Iris pigment epithelial cell (primary cell): ENCODE results near the gene BLVRA.
"Not testable (repeated sequence)": the region's sequence is repeated elsewhere in the genome, so short reads cannot be mapped to it uniquely, and the experiment has no call there.

ENCODE experiments used
- DNase-seq: peaks from one replicate; pipeline ENCODE4 v3.0.0-alpha.2; 2011; ENCODE audit warnings: low read depth

BLVRA gene

DNA sequence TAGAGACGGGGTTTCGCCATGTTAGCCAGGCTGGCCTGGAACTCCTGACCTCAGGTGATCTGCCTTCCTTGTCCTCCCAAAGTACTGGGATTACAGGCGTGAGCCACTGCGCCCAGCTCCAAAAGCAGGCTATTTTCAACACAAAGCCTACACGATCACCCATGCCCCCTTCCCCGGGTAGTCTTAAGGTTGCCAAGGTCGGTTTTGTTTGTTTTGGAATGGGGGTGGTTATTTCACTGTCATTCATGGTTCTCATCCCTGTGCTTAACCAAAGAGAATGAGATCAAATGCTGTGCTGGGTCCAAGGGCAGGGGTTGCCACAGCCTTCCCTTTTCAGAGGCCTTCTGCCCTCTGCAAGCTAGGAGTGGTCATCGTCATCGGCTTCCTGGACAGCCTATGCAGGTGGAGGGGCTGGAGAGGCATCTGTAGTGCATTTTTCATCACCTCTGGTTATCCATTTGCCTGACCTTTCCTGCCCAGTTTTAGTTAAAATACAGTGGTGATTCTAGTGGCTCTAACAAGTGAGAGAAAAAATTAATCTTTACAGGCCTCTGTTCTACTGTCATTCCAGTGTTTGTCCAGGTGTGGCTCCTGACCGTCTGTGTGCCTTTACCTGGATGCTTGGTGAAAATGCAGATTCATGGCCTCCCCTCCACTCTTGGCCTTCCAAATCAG lies 11.4 kb downstream of the BLVRA start:
- no peak for DNase-seq

DNA sequence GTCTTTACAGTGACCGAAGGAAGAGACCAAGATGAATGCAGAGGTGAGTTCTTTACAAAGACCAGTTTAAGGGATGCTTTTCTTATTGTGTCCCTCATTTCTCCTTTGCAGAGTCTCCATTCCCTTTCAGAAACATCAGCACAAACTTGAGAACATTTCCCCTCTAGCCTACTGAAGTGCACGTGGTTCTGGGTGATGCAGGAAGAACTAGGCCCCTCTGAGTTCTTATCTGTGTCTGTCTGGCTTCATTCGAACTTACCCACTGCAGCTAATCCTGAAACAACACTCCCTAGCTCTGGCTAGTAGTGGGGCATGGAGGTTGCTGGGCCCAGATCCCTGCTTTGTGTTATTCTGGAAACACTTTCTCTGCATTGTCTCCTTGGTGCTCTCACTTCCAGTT lies 12.6 kb downstream of the BLVRA start:
- no peak for DNase-seq

DNA sequence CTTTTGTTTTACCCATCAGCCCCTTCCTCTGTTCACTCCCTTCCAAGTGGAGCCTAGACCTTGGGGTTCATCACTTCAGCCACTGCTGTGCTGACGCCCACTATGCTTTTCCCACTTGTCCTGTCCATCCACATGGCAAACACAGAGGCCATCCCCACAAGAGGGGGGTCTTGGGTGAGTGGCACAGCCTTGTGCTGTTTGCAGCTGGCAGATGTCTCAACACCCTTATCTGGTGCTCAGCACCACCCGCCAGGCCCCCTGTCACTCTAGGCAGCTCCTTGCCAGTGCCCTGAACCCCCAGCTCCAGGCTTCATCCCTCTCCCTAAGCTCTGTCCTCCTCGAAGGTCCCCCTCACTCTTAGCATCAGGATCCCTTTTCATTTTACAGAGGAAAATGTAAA lies 13.1 kb downstream of the BLVRA start:
- no peak for DNase-seq

DNA sequence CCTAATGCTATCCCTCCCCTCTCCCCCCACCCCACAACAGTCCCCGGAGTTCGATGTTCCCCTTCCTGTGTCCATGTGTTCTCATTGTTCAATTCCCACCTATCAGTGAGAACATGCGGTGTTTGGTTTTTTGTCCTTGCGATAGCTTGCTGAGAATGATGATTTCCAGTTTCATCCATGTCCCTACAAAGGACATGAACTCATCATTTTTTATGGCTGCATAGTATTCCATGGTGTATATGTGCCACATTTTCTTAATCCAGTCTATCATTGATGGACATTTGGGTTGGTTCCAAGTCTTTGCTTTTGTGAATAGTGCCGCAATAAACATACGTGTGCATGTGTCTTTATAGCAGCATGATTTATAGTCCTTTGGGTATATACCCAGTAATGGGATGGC lies 14.8 kb downstream of the BLVRA start:
- DNase-seq = not testable (repeated sequence)

DNA sequence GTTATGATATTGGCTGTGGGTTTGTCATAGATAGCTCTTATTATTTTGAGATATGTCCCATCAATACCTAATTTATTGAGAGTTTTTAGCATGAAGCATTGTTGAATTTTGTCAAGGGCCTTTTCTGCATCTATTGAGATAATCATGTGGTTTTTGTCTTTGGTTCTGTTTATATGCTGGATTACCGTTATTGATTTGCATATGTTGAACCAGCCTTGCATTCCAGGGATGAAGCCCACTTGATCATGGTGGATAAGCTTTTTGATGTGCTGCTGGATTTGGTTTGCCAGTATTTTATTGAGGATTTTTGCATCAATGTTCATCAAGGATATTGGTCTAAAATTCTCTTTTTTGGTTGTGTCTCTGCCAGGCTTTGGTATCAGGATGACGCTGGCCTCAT lies 16.8 kb downstream of the BLVRA start:
- not testable (repeated sequence) for DNase-seq

DNA sequence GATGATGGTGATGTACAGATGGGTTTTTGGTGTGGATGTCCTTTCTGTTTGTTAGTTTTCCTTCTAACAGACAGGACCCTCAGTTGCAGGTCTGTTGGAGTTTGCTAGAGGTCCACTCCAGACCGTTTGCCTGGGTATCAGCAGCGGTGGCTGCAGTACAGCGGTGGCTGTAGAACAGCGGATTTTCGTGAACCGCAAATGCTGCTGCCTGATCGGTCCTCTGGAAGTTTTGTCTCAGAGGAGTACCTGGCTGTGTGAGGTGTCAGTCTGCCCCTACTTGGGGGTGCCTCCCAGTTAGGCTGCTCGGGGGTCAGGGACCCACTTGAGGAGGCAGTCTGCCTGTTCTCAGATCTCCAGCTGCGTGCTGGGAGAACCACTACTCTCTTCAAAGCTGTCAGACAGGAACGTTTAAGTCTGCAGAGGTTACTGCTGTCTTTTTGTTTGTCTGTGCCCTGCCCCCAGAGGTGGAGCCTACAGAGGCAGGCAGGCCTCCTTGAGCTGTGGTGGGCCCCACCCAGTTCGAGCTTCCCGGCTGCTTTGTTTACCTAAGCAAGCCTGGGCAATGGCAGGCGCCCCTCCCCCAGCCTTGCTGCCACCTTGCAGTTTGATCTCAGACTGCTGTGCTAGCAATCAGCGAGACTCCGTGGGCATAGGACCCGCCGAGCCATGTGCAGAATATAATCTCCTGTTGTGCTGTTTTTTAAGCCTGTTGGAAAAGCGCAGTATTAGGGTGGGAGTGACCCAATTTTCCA lies 20.0 kb downstream of the BLVRA start:
- DNase-seq = not testable (repeated sequence)

DNA sequence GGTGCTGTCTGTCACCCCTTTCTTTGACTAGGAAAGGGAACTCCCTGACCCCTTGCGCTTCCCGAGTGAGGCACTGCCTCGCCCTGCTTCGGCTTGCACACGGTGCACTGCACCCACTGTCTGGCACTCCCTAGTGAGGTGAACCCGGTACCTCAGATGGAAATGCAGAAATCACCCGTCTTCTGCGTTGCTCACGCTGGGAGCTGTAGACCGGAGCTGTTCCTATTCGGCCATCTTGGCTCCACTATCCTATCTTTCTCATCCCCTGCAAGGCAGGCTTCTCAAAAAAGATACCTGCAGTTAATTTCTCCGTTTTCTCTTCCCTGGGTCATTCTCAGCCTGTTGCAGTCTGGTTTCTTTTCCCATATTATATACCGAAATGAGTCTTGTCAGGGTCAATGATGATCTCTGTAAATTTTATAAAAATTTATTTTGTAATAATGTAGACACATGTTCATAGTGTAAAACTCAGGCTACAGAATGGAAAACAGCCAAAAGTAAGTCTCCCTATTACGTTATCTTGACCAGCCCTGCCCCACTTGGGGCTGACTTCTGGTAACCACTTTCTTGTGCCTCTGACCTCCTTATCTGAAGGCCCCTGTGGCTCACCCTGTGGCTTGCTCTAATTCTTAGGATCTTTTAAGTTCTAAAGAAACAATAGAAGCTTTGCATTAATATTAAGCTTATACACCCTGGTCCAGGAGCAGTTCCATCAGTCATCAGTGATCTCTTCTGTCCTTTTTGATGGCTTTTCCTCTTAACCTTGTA lies 20.7 kb downstream of the BLVRA start:
- no peak for DNase-seq

DNA sequence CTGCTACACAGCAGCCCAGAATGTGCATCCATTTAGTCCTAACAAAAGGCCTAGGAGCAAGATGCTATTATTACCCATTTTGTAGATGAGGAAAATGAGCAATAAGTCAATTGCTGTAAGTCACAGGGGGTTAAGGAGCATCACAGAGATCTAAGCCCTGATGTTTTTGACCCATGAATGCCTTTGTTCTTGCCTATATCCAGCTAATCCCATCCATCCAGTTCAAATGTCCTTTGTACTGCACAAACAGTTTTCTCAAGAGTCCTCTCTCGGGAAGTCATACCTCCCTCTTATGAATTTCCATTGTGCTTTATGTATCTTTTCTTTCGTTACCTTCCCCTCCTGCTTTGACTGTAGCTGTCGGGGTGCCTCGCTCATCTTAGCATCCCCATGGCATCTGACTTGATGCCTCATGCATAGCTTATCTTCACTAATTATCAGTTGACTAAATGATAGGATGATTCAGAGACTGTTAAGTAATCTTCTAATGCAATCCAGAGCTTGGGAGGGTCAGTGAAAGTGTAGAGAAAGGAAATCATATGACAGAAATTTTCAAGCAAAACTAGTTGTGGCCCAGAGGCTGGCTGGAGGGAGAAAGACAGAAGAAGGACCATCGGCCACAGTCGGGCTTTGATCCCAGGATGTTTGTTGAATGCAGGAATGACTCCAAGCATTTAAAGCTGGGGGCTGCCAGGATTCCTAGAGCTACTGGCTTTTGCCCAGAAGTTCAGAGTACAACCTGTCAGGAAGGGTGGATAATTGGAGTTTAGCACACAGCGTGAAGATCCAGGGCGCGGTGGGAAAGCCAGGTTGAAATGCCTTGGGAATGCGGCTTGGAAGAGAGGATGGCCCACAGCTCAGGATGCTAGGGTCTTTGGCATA lies 23.5 kb downstream of the BLVRA start:
- peak; percentile 72 for DNase-seq

DNA sequence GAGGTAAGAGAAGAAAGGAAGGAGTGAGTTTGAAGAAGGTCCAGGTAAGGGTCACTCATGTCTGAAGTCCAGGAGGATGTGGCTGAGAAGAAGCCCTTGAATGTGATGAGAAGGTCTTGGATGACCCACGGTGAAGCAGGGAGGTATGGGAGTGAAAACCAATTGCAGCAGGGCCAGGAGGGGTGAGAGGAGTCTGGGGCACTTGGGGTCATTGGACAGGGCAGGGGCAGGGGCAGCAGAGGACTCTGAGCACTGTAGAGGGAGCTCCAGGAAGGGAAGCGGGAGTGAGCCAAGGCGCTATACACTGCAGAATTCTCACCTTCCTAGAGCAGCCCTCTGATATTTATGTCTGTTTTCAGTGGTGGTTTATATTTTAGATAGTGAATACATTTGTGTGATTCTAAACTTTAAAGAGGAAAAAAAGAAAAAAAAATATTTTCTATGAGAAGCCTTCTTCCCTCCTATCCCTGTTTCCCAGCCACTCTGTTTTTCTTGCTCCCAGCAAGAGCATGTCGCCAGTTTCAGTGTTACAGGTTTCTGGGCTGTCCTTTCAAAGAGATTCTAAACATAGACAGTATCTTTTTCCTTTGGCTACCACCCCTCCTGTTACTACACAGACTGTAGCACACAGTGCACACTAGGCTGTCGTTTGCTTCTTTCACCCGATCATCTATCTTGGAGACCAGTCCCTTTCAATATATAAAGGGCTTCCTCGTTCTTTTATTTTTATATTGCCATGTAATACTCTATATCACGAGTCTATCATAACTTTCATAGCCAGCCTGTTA lies 24.5 kb downstream of the BLVRA start:
- no peak for DNase-seq

DNA sequence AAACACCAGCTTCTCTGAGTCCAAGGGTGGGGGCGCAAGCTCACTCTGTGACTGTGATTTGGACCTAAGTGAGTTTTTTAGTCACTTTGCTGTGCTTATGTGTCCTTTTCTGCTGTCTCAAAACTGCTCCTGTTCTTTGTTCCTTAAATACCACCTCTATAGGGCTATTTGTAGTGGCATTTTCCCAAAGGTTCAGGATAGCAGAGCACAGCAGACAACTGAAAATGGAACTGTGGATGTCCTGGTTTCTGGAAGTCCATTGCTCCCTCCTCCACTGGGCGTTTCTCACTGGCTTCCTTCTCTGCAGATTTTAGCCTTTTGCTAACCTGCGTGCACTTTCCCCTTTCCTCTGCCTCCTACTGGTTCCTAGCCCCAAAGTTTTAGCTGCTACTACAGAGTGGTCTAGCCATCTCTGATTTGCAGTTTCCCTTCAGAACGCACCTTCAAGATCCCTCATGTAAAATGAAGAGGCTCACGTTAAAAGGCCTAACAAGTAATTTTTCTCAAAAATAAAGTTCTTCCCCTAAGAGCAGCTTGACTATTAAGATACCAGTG lies 25.6 kb downstream of the BLVRA start:
- DNase-seq = no peak

DNA sequence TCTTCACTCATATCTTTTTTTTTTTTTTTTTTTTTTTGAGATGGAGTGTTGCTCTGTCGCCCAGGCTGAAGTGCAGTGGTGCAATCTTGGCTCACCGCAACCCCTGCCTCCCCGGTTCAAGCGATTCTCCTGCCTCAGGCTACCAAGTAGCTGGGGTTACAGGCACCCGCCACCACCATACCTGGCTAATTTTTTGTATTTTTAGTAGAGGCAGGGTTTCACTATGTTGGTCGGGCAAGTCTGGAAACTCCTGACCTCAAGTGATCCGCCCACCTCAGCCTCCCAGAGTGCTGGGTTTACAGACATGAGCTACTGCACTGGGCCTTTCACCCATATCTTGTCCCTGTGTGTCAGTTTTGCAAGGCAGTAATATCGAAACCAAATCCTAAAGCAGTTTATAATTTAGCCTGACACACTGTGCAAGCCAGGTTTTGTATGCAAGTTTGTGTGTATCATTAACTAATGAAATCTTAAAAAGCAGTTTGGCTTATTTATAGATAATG lies 26.2 kb downstream of the BLVRA start:
- DNase-seq = peak; percentile 59

DNA sequence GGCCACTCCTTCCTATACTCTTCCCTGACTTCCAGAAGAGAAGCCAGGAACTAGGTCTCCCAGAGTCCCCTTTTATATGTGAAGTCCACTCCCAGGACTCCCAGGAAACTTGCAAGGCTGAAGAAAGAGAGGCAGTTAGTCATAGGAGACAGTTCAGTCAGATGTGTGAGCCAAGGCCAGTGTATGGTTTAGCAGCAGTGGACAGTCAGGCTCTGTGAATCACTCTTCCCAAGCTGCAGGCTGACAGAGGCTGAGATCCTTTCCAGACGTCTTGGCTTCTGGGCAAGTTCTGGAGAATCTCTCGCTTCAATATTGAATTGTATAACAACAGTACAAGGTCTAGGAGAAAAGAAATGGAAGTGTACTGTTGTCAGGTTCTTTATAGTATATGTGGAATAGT lies 26.9 kb downstream of the BLVRA start:
- DNase-seq = peak; percentile 97

DNA sequence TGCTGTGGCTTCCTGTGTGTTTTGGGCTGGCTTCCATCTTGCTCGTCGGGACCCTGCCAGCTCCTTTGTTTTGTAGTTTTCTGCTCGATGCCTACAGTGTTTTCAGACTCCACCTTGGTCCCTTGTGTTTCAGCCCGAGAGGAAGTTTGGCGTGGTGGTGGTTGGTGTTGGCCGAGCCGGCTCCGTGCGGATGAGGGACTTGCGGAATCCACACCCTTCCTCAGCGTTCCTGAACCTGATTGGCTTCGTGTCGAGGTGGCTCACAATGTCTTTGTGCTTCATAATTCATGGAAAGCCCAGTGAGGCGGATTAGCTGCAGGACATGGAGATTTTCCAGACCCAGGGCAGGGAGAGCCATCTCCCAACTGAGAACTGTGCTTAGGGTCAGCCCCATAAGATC lies 29.3 kb downstream of the BLVRA start:
- no peak for DNase-seq

DNA sequence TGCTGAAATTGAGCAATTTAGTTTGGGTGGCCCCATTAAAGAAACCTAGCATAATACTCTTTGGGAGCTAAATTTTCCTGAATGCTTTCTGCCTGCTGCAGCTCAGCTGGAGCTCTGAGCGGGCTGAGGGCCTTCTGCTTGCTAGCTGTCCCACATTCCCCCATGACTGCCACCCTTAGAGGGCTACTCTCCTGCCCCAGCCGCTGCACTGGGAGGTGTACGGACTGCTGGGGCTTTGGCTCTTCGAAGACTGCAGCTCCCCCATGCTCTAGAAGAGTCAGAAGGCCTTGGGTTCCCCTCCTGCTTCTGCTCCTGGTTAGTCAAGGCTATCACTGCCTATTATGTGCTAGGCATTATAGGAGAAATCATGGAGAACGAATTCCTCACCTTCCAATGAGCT lies 31.5 kb downstream of the BLVRA start:
- no peak for DNase-seq

DNA sequence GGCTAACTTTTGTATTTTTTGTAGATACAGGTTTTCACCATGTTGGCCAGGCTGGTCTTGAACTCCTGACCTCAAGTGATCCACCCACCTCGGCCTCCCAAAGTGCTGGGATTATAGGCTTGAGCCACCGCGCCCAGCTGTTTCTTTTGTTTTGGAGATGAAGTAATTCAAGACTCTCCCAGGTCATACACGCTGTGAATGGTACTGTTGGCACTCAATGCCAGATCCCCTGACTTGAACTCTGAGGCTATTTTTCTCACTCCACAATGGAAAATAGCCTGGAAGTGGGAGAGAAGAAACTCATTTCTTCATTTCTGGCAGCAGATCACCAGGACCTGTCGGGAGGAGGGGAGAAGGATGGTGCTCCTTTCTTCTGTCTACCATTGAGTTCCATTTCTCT lies 32.4 kb downstream of the BLVRA start:
- no peak for DNase-seq

DNA sequence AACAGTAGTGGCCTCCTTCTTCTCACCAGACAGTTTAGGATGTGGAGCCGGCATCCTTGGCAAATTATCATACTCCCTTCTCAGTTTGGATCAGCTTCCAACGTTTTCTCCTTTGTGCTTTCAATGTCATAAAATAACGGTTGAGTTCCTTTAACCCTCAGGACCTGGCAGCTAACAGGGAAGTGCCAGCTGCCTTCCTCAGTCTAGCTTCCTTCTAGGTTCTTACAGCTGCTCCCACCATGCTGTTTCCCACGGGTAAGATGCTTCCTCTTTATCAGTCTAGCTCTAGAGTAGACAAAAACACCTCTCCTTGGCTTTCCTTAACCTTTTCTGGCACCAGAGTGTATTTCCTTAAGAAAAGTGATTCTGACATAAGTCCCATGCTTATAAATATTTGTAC lies 33.2 kb downstream of the BLVRA start:
- no peak for DNase-seq

DNA sequence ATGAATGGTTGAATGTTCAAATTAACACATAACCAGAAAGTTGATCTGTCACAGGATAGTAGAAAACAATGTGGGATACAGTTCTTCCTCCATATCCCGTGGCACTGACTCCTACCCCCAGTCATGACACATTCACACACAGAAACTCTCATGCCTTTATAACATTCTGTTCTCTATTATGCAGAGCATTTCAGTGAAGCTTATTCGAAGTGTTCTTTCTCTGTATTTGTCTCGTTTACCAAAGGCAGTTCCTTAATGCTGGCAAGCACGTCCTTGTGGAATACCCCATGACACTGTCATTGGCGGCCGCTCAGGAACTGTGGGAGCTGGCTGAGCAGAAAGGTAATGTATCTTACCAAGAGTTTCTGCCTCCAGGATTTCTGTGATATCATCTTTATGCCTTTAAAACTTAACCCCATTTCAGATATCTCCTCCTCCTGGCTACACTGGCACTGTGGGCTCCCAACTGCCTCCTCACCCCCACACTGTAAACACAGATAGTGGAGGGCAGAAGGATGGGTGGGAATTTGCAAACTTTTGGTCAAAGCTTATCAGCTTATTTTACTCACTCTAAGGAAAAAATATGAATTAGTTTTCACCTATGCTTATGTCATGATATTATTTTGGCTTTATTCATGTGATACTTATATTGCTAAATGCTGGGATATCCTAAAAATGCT lies 34.1 kb downstream of the BLVRA start:
- DNase-seq = no peak

DNA sequence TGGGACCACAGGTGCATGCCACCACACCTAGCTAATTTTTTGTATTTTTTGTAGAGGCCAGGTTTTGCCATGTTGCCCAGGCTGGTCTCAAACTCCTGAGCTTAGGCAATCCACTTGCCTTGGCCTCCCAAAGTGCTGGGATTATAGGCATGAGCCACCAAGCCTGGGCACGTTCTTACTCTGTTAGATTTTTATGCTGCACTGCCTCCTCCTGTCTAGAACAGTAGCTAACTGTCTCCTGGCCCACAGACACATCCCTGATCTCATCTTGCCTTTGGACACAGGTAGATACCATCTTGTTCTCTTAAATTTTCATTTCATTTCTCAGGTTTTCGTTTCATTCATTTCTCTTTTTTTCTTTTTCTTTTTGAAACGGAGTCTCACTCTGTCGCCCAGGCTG lies 41.1 kb downstream of the BLVRA start:
- DNase-seq = no peak

DNA sequence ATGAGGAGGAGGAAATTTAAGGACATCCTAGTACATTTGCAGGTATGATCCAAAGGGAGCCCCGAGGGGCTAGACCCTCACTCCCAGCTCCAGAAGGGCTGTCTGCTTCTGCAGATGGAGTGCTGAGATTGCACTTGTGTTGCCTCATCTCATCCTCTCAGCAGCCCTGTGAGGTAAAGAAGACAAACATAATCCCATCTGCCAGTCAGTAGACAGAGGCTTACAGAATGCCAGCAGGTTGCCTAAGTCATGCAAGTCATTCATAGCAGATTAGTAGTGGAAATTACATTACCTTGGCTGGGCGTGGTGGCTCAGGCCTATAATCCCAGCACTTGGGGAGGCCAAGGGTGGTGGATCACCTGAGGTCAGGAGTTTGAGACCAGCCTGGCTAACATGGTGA lies 45.4 kb downstream of the BLVRA start:
- DNase-seq = no peak

DNA sequence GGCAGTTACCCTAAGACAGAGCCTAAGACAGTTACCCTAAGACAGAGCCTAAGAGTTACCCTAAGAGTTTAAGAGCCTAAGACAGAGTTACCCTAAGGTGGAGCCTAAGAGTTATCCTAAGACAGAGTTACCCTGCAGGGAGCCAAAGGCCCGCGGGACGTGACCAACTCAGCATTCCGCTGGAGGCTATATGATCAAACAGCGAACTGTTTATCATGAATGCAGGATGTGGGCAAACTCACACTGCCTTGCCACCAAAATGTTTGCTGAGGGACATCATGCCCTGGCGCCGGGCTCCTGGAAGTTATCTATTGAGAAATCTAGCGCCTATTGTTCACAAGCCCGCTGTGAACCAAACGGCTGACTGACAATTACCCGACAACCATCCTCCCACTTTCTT lies 49.9 kb downstream of the BLVRA start:
- DNase-seq = no peak
